ENCODE results near the gene TCEAL2.

Gene TCEAL2

GRCh38 chrX:102154900-102155805, 29.7 kb downstream of the TCEAL2 start:
- H3K9ac ChIP-seq (ENCODE audit: low read length), result no peak overlapping the region

GRCh38 chrX:102155806-102156179, 30.3 kb downstream of the TCEAL2 start, which contains the start of gene BEX5:
Gene BEX5 (minus strand): TSS chrX:102155977. CDS start chrX:102154265, 1,712 bp downstream.
- no peak within 1 kb of the TSS for H3K9ac ChIP-seq (ENCODE audit: low read length)
- no peak within 1 kb of the TSS for H2AFZ ChIP-seq (ENCODE audit: low read depth, low read length)
- no peak within 1 kb of the TSS for H3K4me2 ChIP-seq (ENCODE audit: low read length)
- TF ChIP-seq EZH2phosphoT487 (IDR thresholded peaks at IDR 0.05; ENCODE audit: low read depth) (no peak), CTCF (IDR thresholded peaks at IDR 0.05; ENCODE audit: low read depth, low read length) (no peak)
- no peaks in the 10 kb centered on the region for H3K36me3 ChIP-seq (replicated peaks; ENCODE audit: low read depth, low read length)
- H3K4me1 ChIP-seq (ENCODE audit: low read length), result no peaks in the 10 kb centered on the region
- no peaks in the 10 kb centered on the region for H3K9me3 ChIP-seq (ENCODE audit: insufficient read depth, low read length)
- no peaks in the 10 kb centered on the region for H4K20me1 ChIP-seq (ENCODE audit: insufficient read depth, low read length)
- no peaks in the 10 kb centered on the region for H3K79me2 ChIP-seq (ENCODE audit: low read length)
- H3K4me3 ChIP-seq (ENCODE audit: low read length), result no peak within 1 kb of the TSS
- no peak within 1 kb of the TSS for H3K27ac ChIP-seq (ENCODE audit: low read length)
- no peaks in the 10 kb centered on the region for H3K27me3 ChIP-seq (ENCODE audit: low read depth, low read length)

More at GRCh38 chrX:102154900-102155805, 29.7 kb downstream of the TCEAL2 start:
- Histone ChIP-seq H2AFZ (ENCODE audit: low read depth, low read length) (no peak overlapping the region), H3K4me3 (ENCODE audit: low read length) (no peak overlapping the region), H3K27ac (ENCODE audit: low read length) (no peak overlapping the region), H3K4me1 (ENCODE audit: low read length) (no peaks in the 10 kb centered on the region), H3K79me2 (ENCODE audit: low read length) (no peaks in the 10 kb centered on the region), H4K20me1 (ENCODE audit: insufficient read depth, low read length) (no peaks in the 10 kb centered on the region), H3K27me3 (ENCODE audit: low read depth, low read length) (no peaks in the 10 kb centered on the region), H3K9me3 (ENCODE audit: insufficient read depth, low read length) (no peaks in the 10 kb centered on the region), H3K4me2 (ENCODE audit: low read length) (no peak overlapping the region), H3K36me3 (replicated peaks; ENCODE audit: low read depth, low read length) (no peaks in the 10 kb centered on the region)
- TF ChIP-seq CTCF (IDR thresholded peaks at IDR 0.05; ENCODE audit: low read depth, low read length), result no peak
- no peak for TF ChIP-seq EZH2phosphoT487 (IDR thresholded peaks at IDR 0.05; ENCODE audit: low read depth)
